Neural progenitor cell (in vitro differentiated cells): Measurements from ENCODE around the gene ALOX12B.

ENCODE experiments used
- EZH2 ChIP-seq: fragments of 200-600 bp; sonication (generic); IDR thresholded peaks from 2 replicates; pipeline ENCODE4 v1.6.1; 2017; ENCODE audit warnings: antibody characterized with exemption, mild to moderate bottlenecking, moderate library complexity
- EZH2phosphoT487 ChIP-seq: fragments of 200-600 bp; sonication (generic); IDR thresholded peaks from 2 replicates; pipeline ENCODE4 v1.6.1; 2017; ENCODE audit warnings: antibody characterized with exemption

DNA sequence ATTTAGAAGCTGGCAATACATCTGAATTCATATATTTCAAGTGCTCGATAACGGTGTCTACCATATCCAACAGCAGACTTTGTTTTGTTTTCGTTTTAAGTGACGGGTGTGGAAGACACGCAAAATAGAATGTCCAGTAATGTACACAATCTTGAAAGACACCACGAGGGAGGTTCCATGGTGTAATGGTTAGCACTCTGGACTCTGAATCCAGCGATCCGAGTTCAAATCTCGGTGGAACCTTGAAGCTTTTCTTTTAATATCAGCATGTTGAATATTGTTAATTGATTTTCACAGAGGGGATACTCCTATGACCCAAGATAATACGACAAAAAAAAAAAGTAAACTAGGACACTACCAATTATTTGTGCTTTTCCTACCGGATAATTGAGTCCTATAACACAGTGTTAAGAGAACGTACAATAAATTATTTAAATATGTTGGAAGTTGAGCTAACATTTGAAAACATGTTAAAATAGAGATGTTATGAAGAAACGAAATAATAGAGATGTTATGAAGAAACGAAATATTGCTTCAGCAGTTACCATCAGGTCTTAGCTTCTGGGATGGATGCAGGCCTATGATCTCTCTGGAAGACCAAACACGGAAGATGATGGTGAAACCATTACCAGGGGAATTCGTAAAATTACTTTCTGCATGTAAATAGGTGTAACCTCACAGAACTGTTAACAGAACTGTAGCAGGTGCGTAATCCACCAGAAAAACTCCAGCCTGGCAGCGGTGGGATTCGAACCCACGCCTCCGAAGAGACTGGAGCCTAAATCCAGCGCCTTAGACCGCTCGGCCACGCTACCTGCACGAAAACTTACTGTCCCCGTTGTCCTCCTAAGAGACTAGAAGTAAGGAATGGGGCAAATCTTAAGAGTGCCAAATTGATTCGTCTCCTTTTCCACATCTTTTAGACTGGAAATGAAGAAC, 32.3 kb upstream of the ALOX12B start:
- TF ChIP-seq EZH2 (no peak), EZH2phosphoT487 (no peak)
